ENCODE data around the gene ARPC5L. TPM values are rescaled to one million over a fixed set of nuclear protein-coding genes. Genes with fewer than 3 reads are reported as not detected.

ARPC5L gene
- total and polyA plus RNA-seq, 2 of the 8 experiments (the other 6 are each of a cell fraction or from before 2014, with no cell fraction given), result 34.1 to 50.6 TPM

GRCh38 chr9:124861342-124862229 is at the start of gene ARPC5L, which contains the start of gene RPL35 (continued):
- no peak for TF ChIP-seq SUZ12 (IDR thresholded peaks at IDR 0.05; ENCODE audit: low read length)
- TF ChIP-seq ASH2L (IDR thresholded peaks at IDR 0.05; ENCODE audit: low read length), result peak; percentile 67
- TF ChIP-seq SRF (IDR thresholded peaks at IDR 0.05; ENCODE audit: low read depth, low read length), result no peak
- TF ChIP-seq BCL11A (IDR thresholded peaks at IDR 0.05; ENCODE audit: low read depth in 2 of 2, low read length in 2 of 2), result no peak
- peak; percentile 96 for TF ChIP-seq TAF7 (optimal IDR thresholded peaks at IDR 0.05; ENCODE audit: borderline replicate concordance, low read depth, low read length)
- TF ChIP-seq POLR2AphosphoS5 (IDR thresholded peaks at IDR 0.05; ENCODE audit: low read depth, low read length), result peak; percentile 94
- TF ChIP-seq JUN (IDR thresholded peaks at IDR 0.05; ENCODE audit: low read depth, low read length), result no peak
- TF ChIP-seq RNF2 (IDR thresholded peaks at IDR 0.05; ENCODE audit: borderline replicate concordance, low read depth, low read length, missing control alignments, poor library complexity, severe bottlenecking), result no peak
- TF ChIP-seq SIX5 (IDR thresholded peaks at IDR 0.05; ENCODE audit: low read depth, low read length), result peak; percentile 35; the same call in 1 of the 2 replicates
- TF ChIP-seq CREB1 (IDR thresholded peaks at IDR 0.05), result peak; percentile 75

All from H1 (cell line).